ENCODE data around the gene SYNGR1.
"Not testable (repeated sequence)": the region's sequence is repeated elsewhere in the genome, so short reads cannot be mapped to it uniquely, and the experiment has no call there.

Gene SYNGR1

GRCh38 chr22:39351689-39352214 lies 2.0 kb downstream of the SYNGR1 start:
- DNase-seq = no peak

DNA sequence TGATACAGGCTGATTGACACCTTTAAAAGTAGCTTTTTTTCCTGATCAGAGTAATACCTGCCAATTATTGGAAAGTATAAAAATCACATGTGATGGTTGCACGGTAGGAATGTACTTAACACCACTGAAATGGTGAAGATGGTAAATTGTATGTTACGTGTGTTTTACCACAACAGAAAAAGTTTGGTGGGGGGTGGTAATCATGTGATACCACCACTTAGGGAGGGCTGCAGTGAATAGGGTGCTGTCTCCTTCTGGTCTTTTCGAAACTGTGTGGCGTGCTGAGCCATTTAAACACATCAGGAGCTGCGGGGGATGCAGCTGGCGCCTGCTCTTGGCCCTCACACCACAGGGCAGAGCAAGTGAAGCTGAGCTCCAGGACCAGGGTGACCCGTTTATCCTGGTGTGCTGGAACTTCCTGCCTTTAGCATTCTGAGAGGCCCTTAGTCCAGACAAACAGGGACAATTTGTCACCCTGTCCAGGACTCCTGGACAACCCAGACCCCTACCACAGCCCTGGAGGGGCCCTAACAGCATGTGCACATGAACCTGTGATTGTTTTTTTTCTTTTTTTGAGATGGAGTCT lies 2.6 kb downstream of the SYNGR1 start:
- DNase-seq = no peak

- no peak for DNase-seq
Measured at GRCh38 chr22:39353346-39353745, 3.6 kb downstream of the SYNGR1 start.

DNA sequence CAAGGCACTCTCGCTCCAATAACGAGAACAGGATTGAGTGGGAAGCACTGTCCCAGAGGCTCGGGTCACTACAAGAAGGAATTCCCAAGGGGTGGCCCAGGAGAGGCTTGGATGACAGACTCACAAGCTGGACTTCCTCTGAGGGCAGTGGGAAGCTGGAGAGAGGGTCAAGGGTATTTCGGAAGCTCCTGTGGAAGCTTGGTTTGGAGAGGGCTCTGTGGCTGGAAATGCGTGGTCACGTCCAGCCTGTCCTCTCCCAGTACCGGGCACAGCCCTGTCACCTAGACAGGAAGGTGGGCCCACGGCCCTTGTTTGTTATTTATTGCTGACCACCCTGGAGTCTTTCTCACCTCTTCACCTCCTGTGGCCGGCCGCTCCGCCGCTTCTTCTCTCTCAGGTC lies 5.3 kb downstream of the SYNGR1 start:
- DNase-seq = no peak

DNA sequence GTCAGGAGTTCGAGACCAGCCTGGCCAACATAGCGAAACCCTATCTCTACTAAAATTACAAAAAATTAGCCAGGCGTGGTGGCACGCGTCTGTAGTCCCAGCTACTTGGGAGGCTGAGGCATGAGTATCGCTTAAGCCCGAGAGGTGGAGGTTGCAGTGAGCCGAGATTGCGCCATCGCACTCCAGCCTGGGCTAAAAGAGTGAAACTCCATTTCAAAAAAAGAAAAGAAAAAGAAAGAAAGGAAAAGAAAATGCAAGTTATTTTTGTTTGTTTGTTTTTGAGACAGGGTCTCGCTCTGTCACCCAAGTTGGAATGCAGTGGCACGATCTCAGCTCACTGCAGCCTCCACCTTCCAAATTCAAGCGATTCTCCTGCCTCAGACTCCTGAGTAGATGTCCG lies 6.0 kb downstream of the SYNGR1 start:
- not testable (repeated sequence) for DNase-seq

GRCh38 chr22:39356464-39356863 lies 6.7 kb downstream of the SYNGR1 start:
- no peak for DNase-seq

DNA sequence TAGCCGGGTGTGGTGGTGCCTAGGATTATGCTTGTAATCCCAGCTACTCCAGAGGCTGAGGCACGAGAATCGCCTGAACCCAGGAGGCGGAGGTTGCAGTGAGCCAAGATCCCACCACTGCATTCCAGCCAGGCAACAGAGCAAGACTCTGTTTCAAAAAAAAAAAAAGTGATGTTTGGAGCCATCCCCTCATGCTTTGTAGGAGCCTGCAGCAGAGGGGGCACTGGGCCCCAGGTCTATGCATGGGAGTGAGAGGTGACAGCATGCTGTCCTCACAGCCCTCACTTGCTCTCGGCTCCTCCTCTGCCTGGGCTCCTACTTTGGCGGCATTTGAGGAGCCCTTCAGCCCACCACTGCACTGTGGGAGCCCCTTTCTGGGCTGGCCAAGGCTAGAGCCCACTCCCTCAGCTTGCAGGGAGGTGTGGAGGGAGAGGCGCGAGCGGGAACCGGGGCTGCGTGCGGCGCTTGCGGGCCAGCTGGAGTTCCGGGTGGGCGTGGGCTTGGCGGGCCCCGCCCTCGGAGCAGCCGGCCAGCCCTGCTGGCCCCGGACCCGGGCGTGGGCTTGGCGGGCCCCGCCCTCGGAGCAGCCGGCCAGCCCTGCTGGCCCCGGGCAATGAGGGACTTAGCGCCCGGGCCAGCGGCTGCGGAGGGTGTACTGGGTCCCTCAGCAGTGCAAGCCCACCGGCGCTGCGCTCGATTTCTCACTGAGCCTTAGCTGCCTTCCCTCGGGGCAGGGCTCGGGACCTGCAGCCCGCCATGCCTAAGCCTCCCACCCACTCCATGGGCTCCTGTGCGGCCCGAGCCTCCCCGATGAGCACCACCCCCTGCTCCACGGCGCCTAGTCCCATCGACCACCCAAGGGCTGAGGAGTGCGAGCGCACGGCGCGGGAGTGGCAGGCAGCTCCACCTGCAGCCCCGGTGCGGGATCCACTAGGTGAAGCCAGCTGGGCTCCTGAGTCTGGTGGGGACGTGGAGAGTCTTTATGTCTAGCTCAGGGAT lies 7.6 kb downstream of the SYNGR1 start:
- DNase-seq = not testable (repeated sequence)

DNA sequence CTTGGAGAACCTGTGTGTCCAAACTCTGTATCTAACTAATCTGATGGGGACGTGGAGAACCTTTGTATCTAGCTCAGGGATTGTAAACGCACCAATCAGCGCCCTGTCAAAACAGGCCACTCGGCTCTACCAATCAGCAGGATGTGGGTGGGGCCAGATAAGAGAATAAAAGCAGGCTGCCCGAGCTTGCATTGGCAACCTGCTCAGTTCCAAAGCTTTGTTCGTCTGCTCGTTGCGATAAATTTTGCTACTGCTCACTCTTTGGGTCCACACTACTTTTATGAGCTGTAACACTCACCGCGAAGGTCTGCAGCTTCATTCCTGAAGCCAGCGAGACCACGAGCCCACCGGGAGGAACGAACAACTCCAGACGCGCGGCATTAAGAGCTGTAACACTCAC lies 8.4 kb downstream of the SYNGR1 start:
- DNase-seq = not testable (repeated sequence)

GRCh38 chr22:39359659-39360195 lies 9.9 kb downstream of the SYNGR1 start:
- DNase-seq = no peak

GRCh38 chr22:39360242-39360641 lies 10.5 kb downstream of the SYNGR1 start:
- no peak for DNase-seq

DNA sequence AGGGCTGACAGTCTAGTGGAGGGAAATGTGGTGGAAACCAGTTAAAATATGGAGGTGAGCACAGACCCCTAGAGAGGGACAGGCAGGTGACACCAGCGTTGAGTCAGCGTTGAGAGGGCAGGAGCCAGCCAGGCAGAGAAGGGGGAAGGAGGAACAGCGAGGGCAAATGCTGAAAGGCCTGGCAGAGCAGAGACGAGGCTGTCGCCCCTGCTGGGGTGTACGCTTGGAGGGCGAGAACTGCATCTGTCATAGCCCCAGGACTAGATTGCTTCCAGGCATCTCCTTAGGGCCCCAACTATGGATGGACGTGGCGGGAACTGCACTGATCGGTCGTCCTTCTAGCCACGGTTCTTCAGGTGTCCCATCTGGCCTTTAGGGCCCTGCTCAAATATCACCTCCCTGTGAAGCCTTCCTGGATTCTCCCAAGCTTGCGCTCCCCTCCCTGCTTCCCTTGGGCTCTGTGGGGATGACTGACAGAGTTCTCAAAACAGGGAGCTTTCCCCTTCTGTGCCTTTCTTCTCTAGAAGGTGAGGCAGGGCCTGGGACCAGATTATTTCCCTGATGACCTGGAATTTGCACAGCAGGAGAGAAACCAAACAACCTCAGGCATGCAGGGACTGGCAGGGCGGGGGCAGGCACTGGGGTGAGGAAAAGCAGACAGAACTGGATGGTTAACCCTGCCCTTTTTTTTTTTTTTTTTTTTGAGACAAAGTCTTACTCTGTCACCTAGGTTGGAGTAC lies 11.1 kb downstream of the SYNGR1 start:
- no peak for DNase-seq

GRCh38 chr22:39361496-39361895 lies 11.7 kb downstream of the SYNGR1 start:
- no peak for DNase-seq

DNA sequence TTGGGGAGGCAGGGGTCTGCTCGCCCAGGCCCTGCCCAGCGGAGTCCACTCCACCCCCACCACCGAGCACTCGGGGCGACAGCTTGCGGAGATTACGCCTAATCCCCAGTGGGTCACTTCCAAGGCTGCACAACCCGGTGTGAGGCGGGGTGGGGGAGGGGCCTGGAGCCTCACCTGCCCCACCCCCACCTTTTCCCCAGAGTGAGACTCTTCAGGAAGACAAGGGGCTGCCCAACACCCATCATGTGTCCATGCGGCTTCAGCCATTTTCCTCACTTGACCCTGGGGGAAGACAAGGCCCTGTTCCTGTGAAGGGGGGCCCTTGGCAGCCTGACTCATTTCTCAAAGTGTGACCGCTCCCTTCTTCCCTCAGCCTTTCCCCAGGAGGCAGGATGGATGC lies 12.5 kb downstream of the SYNGR1 start:
- DNase-seq = no peak

DNA sequence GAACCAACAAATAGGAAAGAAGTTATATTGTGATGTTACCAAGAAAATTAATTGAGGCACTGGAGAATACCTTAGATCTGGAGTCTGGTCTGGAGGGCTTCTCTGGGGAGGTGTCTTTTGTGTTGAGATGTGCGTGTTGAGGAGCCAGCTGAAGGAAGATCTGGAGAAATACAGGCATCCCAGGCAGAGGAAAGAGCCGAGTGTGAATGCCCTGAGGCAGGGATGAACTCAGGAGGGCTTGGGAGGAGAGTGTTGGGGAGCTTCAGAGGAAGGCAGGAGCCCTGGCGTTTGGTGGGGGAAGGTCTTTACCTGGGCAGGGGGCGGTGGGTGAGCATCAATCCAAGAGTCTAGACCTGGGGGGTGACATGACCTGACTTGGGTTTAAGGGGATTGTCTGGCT lies 13.1 kb downstream of the SYNGR1 start:
- no peak for DNase-seq

DNA sequence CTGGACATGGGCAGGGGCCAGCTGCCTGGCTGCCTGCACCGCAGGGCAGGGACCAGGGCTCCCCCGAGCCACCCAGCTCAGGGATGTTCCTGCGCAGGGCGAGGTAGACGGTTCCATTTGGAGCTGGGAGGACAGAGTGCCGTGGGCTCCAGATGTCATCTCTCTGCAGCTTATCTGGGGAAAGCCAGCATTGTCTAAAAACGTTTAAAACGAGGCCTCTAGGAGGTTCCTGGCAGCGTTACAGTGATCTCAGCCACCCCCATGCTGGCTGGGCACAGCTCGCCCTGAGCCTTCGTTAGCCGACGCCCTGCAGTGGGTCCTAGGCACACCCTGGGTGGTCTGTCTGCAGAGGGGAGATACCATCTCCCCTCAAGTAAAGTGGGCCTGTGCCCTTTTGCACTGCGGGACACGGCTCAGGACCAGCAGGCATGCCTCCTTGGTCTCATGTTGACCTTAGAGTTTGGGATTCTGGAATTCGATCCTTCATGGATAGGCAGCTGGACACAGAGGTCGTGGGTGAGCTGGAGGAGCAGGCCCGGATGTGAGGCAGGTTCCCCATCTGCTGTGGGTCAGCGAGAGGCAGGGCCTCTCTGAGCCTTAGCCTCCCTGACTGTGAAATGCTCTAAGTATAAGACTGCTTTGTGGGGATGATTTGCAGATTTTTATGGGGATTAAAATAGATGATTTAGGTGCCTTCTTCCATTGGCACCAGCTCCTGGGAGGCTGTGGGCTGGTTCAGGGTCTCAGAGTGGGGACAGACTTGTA lies 14.1 kb downstream of the SYNGR1 start:
- DNase-seq = no peak

DNA sequence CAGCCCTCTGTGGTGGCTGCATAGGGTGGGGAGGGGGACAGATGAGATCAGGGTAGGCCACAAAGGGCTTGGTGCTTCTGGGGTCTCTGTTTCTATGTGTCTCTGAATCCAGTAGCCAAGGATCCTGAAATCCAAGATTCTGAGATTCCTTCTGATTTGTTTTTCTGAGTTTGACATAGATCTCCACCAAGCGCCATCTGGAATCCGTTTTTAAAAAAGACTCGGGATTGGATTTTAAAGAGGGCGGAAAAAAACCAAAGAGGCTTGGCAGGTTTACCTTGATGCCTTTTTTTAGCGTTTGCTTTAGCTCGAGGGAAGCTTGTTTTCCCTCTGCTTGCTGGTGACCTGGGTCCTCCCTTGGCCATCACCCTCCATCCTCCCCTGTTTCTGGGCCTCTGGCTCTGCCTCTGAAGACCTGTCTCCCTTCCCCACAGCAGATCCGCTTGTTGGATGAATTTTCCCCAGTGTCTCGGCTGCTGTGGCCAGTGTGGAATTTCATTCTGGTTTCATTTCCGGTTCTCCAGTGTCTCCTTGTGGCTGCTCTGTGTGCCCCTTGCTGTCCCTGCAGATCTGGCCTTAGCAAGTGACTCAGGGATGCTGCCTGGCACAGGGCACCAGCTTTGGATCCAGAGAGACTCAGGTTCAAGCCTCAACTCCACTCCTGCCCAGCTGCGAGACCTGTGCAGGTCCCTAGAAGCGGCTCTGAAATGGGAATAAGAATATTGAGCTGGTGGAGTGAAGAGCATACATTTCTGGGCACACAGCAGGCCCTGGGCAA lies 15.1 kb downstream of the SYNGR1 start:
- DNase-seq = no peak

DNA sequence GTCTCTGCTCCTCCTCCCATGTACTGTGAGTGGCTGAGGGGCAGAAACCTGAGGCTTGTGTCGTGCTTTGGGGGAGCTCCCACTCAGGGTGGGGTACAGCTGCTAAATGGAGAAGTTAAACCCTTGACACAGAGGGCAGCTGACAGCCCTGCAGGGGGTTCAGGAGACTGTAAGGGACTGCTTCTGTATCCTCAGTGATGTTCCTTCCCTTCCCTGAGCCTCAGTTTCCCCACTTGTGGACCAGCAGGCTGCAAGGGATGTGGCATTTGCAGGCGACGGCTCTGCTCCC lies 15.6 kb downstream of the SYNGR1 start:
- DNase-seq = no peak

- no peak for DNase-seq
Measured at GRCh38 chr22:39367035-39367434, 17.2 kb downstream of the SYNGR1 start.

GRCh38 chr22:39368461-39368911 lies 18.7 kb downstream of the SYNGR1 start:
- DNase-seq = no peak

- no peak for DNase-seq
Measured at GRCh38 chr22:39369186-39369585, 19.4 kb downstream of the SYNGR1 start.

DNA sequence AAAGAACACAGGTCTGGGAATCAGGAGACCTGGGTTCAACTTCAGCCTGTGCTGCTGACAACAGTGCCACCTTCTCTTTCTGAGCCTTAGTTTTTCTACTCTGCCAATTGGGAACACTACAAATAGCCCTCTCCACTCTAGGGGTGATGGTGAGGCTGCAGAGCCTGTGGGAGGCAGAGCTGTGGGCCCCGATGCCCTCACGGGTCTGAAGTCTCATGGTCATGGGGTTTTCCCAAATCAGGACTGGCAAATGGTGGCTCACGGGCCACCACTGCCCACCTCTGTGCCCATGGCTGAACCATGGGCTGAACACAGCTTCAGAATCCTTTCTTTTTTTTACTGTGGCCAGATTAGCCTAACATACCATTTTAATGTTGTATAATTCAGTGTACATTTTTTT lies 19.8 kb downstream of the SYNGR1 start:
- no peak for DNase-seq

DNA sequence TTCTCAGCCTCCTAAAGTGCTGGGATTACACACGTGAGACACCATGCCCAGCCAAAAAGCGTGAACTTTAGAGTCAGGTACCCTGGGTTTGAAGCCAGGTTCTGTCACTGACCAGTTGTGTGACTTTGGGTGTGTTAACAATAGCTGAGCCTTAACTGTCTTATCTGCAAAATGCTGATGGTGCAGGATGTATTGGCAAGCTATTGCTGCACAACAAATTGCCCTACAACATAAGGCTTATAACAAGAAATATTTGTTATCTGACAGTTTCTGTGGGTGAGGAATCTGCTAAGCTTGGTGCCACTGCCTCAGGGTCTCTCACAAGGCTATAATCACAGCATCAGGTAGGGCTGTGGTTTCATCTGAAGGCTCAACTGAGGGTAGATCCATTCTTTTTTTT lies 21.9 kb downstream of the SYNGR1 start:
- DNase-seq = no peak

Measured in activated effector memory CD4-positive, alpha-beta T cell treated with Interleukin-2 at 50 U/mL for 16 hours (primary cell).